SK-N-SH (cell line): ENCODE results near the gene SDSL. TPM values are rescaled to one million over a fixed set of nuclear protein-coding genes. Genes with fewer than 3 reads are reported as not detected.

Experiments used
- CTCF ChIA-PET: fragments of 300-600, 350-600 bp; formaldehyde crosslinking; extraction: SDS; loops from one replicate; lab custom pipeline; 2021; lab: Yijun Ruan, JAX
- POLR2A ChIA-PET: fragments of 350-600 bp; sonication (Branson Sonifier 250); formaldehyde crosslinking; extraction: SDS; loops from one replicate; lab custom pipeline; 2020; ENCODE audit warnings: antibody characterized with exemption, inconsistent platforms; lab: Yijun Ruan, JAX
- DNase-seq: peaks from one replicate; pipeline ENCODE4 v3.0.0; 2012
- H2AFZ ChIP-seq: fragments of 200-600 bp; sonication (generic); 2 replicates; pipeline ENCODE4 v1.8.1; 2016; ENCODE audit warnings: antibody characterized with exemption, mild to moderate bottlenecking, low read depth
- H3F3A ChIP-seq: fragments of 200-600 bp; sonication (generic); replicated peaks from 2 replicates; pipeline ENCODE3; 2016; ENCODE audit warnings: antibody characterized with exemption, mild to moderate bottlenecking; ENCODE audit not compliant: insufficient read depth
- H3K27ac ChIP-seq, 2 experiments: fragments of 200-500 bp in 1 of 2; fragments of 200-600 bp in 1 of 2; sonication (Bioruptor generic) in 1 of 2; sonication (generic), shearing (Covaris generic) in 1 of 2; 2 replicates each; pipeline versions ENCODE4 v1.5.1 to v1.6.1; 2014 to 2016; ENCODE audit warnings: low read depth in 2 of 2, inconsistent platforms in 1 of 2, low read length in 1 of 2, mild to moderate bottlenecking in 1 of 2, mixed read lengths in 1 of 2
- H3K27me3 ChIP-seq: fragments of 200-600 bp; sonication (generic), shearing (Covaris generic); 2 replicates; pipeline ENCODE4 v1.6.1; 2016; ENCODE audit warnings: mixed run types; ENCODE audit not compliant: insufficient read depth
- H3K36me3 ChIP-seq, 2 experiments: fragments of 200-500 bp in 1 of 2; fragments of 200-600 bp in 1 of 2; sonication (Bioruptor generic) in 1 of 2; sonication (generic) in 1 of 2; replicated peaks in 1 of 2; 2 replicates each; pipeline versions ENCODE3 to v1.5.1; 2014 to 2016; ENCODE audit warnings: low read length in 1 of 2, mild to moderate bottlenecking in 1 of 2; ENCODE audit not compliant: insufficient read depth in 2 of 2, control insufficient read depth in 1 of 2
- H3K4me1 ChIP-seq, 2 experiments: fragments of 200-500 bp in 1 of 2; fragments of 200-600 bp in 1 of 2; sonication (Bioruptor generic) in 1 of 2; sonication (generic), shearing (Covaris generic) in 1 of 2; 2 replicates each; pipeline versions ENCODE4 v1.5.1 to v1.6.1; 2014 to 2016; ENCODE audit warnings: low read depth in 1 of 2, low read length in 1 of 2, mixed run types in 1 of 2; ENCODE audit not compliant: insufficient read depth in 2 of 2, control insufficient read depth in 1 of 2
- H3K4me2 ChIP-seq: fragments of 200-600 bp; sonication (generic), shearing (Covaris generic); 2 replicates; pipeline ENCODE4 v1.6.1; 2017; ENCODE audit warnings: mixed run types
- H3K4me3 ChIP-seq, 2 experiments: fragments of 200-500 bp in 1 of 2; fragments of 200-600 bp in 1 of 2; sonication (Bioruptor generic) in 1 of 2; sonication (generic), shearing (Covaris generic) in 1 of 2; 2 replicates each; pipeline versions ENCODE4 v1.5.1 to v1.8.1; 2014 to 2016; ENCODE audit warnings: low read depth in 2 of 2, inconsistent platforms in 1 of 2, low read length in 1 of 2, mild to moderate bottlenecking in 1 of 2, mixed read lengths in 1 of 2, moderate library complexity in 1 of 2
- H3K79me2 ChIP-seq: fragments of 200-600 bp; sonication (generic); 2 replicates; pipeline ENCODE4 v1.8.1; 2017; ENCODE audit warnings: mild to moderate bottlenecking; ENCODE audit not compliant: insufficient read depth
- H3K9ac ChIP-seq: fragments of 200-600 bp; sonication (generic); 2 replicates; pipeline ENCODE4 v1.6.1; 2017; ENCODE audit warnings: mixed run types
- H3K9me2 ChIP-seq: fragments of 200-600 bp; sonication (generic); 2 replicates; pipeline ENCODE4 v1.6.1; 2017; ENCODE audit warnings: mixed run types
- H3K9me3 ChIP-seq: fragments of 200-600 bp; sonication (generic); 2 replicates; pipeline ENCODE4 v1.6.1; 2017; ENCODE audit warnings: mixed run types, mild to moderate bottlenecking, moderate library complexity
- H4K20me1 ChIP-seq: fragments of 200-600 bp; sonication (generic); 2 replicates; pipeline ENCODE4 v1.6.1; 2017; ENCODE audit warnings: mild to moderate bottlenecking, mixed run types; ENCODE audit not compliant: insufficient read depth
- EP300 ChIP-seq, 2 experiments: IDR thresholded peaks; 2 replicates each; pipeline versions ENCODE4 v1.4.0 to v1.6.1; 2012; ENCODE audit warnings: borderline replicate concordance in 1 of 2, low read depth in 1 of 2, low read length in 1 of 2
- FOSL2 ChIP-seq: IDR thresholded peaks from 2 replicates; pipeline ENCODE4 v1.4.0; 2012; ENCODE audit warnings: low read depth, mild to moderate bottlenecking, moderate library complexity, borderline replicate concordance
- FOXJ3 ChIP-seq: sonication (generic); formaldehyde crosslinking; IDR thresholded peaks from 2 replicates; pipeline ENCODE4 v1.5.1; 2020; ENCODE audit warnings: mild to moderate bottlenecking, missing genetic modification reagents
- GABPA ChIP-seq: IDR thresholded peaks from 2 replicates; pipeline ENCODE4 v1.4.0; 2012; ENCODE audit warnings: low read depth, mild to moderate bottlenecking
- GATA2 ChIP-seq: sonication (generic); formaldehyde crosslinking; IDR thresholded peaks from 2 replicates; pipeline ENCODE4 v1.5.0; 2020; ENCODE audit warnings: mild to moderate bottlenecking, missing genetic modification reagents
- MAX ChIP-seq: IDR thresholded peaks from 2 replicates; pipeline ENCODE4 v1.4.0; 2012; ENCODE audit warnings: low read depth
- NRF1 ChIP-seq: IDR thresholded peaks from 2 replicates; pipeline ENCODE4 v1.6.1; 2012; ENCODE audit warnings: low read depth, mild to moderate bottlenecking, low read length
- POLR2AphosphoS5 ChIP-seq: IDR thresholded peaks from 2 replicates; pipeline ENCODE4 v1.6.1; 2012; ENCODE audit warnings: low read depth, low read length
- RAD21 ChIP-seq: IDR thresholded peaks from 2 replicates; pipeline ENCODE4 v1.6.1; 2012; ENCODE audit warnings: mild to moderate bottlenecking, low read length
- SMC3 ChIP-seq: IDR thresholded peaks from 2 replicates; pipeline ENCODE4 v1.6.1; 2012; ENCODE audit warnings: low read depth, low read length, improper control_type of control experiment
- WGBS: methylation state at CpG from one replicate; pipeline ENCODE4 v1.1.6; 2017; ENCODE audit warnings: low lambda C conversion rate; 5-methylcytosine and 5-hydroxymethylcytosine counted together
- polyA plus RNA-seq, 3 experiments: library from polyadenylated mRNA; depleted of rRNA; stranded (reverse); fragments of >200 nt; gene quantifications; 2 replicates each; pipeline ENCODE4 v1.2.3, GENCODE V29; 2012

The SDSL gene
- polyA plus RNA-seq, 1 of the 3 experiments (the other 2 are of a cell fraction), result 33.7 TPM

- H3K27ac ChIP-seq, result no peak overlapping the region
- H3K36me3 ChIP-seq, result peaks cover 0 to 4% of the 10 kb centered on the region in 2 experiments
- H3K79me2 ChIP-seq, result no peaks in the 10 kb centered on the region
- no peak overlapping the region for H3K4me3 ChIP-seq
- no peaks in the 10 kb centered on the region for H3F3A ChIP-seq
- H2AFZ ChIP-seq, result no peak overlapping the region
- H3K9me2 ChIP-seq, result no peaks in the 10 kb centered on the region
- H3K9ac ChIP-seq, result no peak overlapping the region
- no peak overlapping the region for H3K4me2 ChIP-seq
- TF ChIP-seq GABPA (no peak), EP300 (IDR thresholded peaks at IDR 0.05; ENCODE audit: borderline replicate concordance in 1 of 2, low read depth in 1 of 2, low read length in 1 of 2) (no peak), POLR2AphosphoS5 (no peak), GATA2 (CRISPR knock-in tag) (no peak)
- no peaks in the 10 kb centered on the region for H4K20me1 ChIP-seq
- no peaks in the 10 kb centered on the region for H3K27me3 ChIP-seq
- ChIA-PET CTCF (no interaction called here), POLR2A (no interaction called here)
- WGBS, result 88% methylated on average over 3 of the region's 3 CpGs
- no peak for DNase-seq
- H3K9me3 ChIP-seq, result no peaks in the 10 kb centered on the region
- H3K4me1 ChIP-seq, result no peaks in the 10 kb centered on the region
Observed at GRCh38 chr12:113391145-113391544, 31.0 kb upstream of the SDSL start.

GRCh38 chr12:113391650-113392337 is 30.4 kb upstream of the SDSL start:
- Histone ChIP-seq H3K4me3 (no peak overlapping the region), H3F3A (no peaks in the 10 kb centered on the region), H3K9me2 (no peaks in the 10 kb centered on the region), H3K79me2 (no peaks in the 10 kb centered on the region), H3K27ac (no peak overlapping the region), H3K9ac (no peak overlapping the region), H2AFZ (no peak overlapping the region), H3K4me1 (no peaks in the 10 kb centered on the region), H3K4me2 (no peak overlapping the region), H4K20me1 (no peaks in the 10 kb centered on the region), H3K36me3 (peaks cover 0 to 4% of the 10 kb centered on the region in 2 experiments), H3K9me3 (no peaks in the 10 kb centered on the region), H3K27me3 (no peaks in the 10 kb centered on the region)
- ChIA-PET POLR2A (interaction anchor here (0.6 kb wide), 1 partner anchor 516 kb away, joined by 3 read pairs; no protein-coding TSS in a partner anchor), CTCF (no interaction called here)
- 93% methylated on average over 8 of the region's 9 CpGs for WGBS
- TF ChIP-seq GATA2 (CRISPR knock-in tag) (no peak), RAD21 (no peak), GABPA (no peak), SMC3 (no peak), MAX (no peak)
- DNase-seq, result no peak

- POLR2A ChIA-PET, result no interaction called here
- Histone ChIP-seq H3K4me3 (no peak overlapping the region), H3F3A (no peaks in the 10 kb centered on the region), H3K79me2 (no peaks in the 10 kb centered on the region), H2AFZ (no peak overlapping the region), H3K36me3 (peaks cover 0 to 4% of the 10 kb centered on the region in 2 experiments), H3K9ac (no peak overlapping the region), H3K4me1 (no peaks in the 10 kb centered on the region), H4K20me1 (no peaks in the 10 kb centered on the region), H3K9me3 (no peaks in the 10 kb centered on the region), H3K27ac (no peak overlapping the region), H3K9me2 (no peaks in the 10 kb centered on the region), H3K4me2 (no peak overlapping the region), H3K27me3 (no peaks in the 10 kb centered on the region)
- TF ChIP-seq NRF1 (no peak), FOXJ3 (CRISPR knock-in tag) (no peak), SMC3 (no peak), FOSL2 (no peak)
- WGBS, result 87% methylated on average over 3 of the region's 7 CpGs
- no peak for DNase-seq
- CTCF ChIA-PET, result no interaction called here
Observed at GRCh38 chr12:113392520-113392919, 29.7 kb upstream of the SDSL start.
